22Rv1 (cell line): ENCODE results near the gene PLCXD1.
"Not testable (repeated sequence)": the region's sequence is repeated elsewhere in the genome, so short reads cannot be mapped to it uniquely, and the experiment has no call there.

ENCODE experiments used
- H3K27ac ChIP-seq: fragments of 450-650 bp; 2 replicates; pipeline ENCODE4 v1.5.1; 2017
- CTCF ChIP-seq: fragments of 450-650 bp; IDR thresholded peaks from 2 replicates; pipeline ENCODE4 v1.5.1; 2017; ENCODE audit warnings: mild to moderate bottlenecking
- ZFX ChIP-seq: fragments of 450-650 bp; IDR thresholded peaks from 2 replicates; pipeline ENCODE4 v1.6.1; 2017; ENCODE audit warnings: antibody characterized with exemption, borderline replicate concordance

Gene PLCXD1

GRCh38 chrX:292900-293897 lies 12.0 kb downstream of the PLCXD1 start:
- no peak overlapping the region for H3K27ac ChIP-seq
- TF ChIP-seq CTCF: no peak
- TF ChIP-seq ZFX: no peak

GRCh38 chrX:295136-295535 lies 14.0 kb downstream of the PLCXD1 start:
- H3K27ac ChIP-seq: peak overlapping the region; percentile 8; the same call in 1 of the 2 replicates
- no peak for TF ChIP-seq ZFX
- no peak for TF ChIP-seq CTCF

GRCh38 chrX:298993-299392 lies 17.8 kb downstream of the PLCXD1 start:
- no peak for TF ChIP-seq CTCF
- no peak for TF ChIP-seq ZFX
- no peak overlapping the region for H3K27ac ChIP-seq

- H3K27ac ChIP-seq: no peak overlapping the region
- TF ChIP-seq ZFX (no peak), CTCF (no peak)
Measured at GRCh38 chrX:300334-300733, 19.2 kb downstream of the PLCXD1 start.

- no peak overlapping the region for H3K27ac ChIP-seq
- TF ChIP-seq ZFX: no peak
- TF ChIP-seq CTCF: no peak
Measured at GRCh38 chrX:302975-303374, 21.8 kb downstream of the PLCXD1 start.

- H3K27ac ChIP-seq: not testable (repeated sequence)
Measured at GRCh38 chrX:305781-306613, 24.8 kb downstream of the PLCXD1 start.

GRCh38 chrX:306614-307251 lies 25.6 kb downstream of the PLCXD1 start:
- not testable (repeated sequence) for H3K27ac ChIP-seq
